ENCODE data around the gene C14orf132.

Gene C14orf132

GRCh38 chr14:96108911-96109310 lies 69.7 kb downstream of the C14orf132 start:
- Histone ChIP-seq H3K36me3 (ENCODE audit: control insufficient read depth, insufficient read depth, low read length) (no peaks in the 10 kb centered on the region), H3K27me3 (ENCODE audit: control insufficient read depth, insufficient read depth, low read length) (no peaks in the 10 kb centered on the region), H3K4me3 (ENCODE audit: low read length) (no peak overlapping the region), H3K9me3 (ENCODE audit: control insufficient read depth, low read length) (no peaks in the 10 kb centered on the region), H3K9ac (ENCODE audit: low read length) (no peak overlapping the region), H3K4me1 (ENCODE audit: control insufficient read depth, insufficient read depth, low read length) (peaks cover 32% of the 10 kb centered on the region)

GRCh38 chr14:96109596-96110355 lies 70.6 kb downstream of the C14orf132 start:
- no peaks in the 10 kb centered on the region for H3K27me3 ChIP-seq (ENCODE audit: control insufficient read depth, insufficient read depth, low read length)
- peaks cover 25% of the 10 kb centered on the region for H3K4me1 ChIP-seq (ENCODE audit: control insufficient read depth, insufficient read depth, low read length)
- no peaks in the 10 kb centered on the region for H3K9me3 ChIP-seq (ENCODE audit: control insufficient read depth, low read length)
- no peak overlapping the region for H3K4me3 ChIP-seq (ENCODE audit: low read length)
- no peak overlapping the region for H3K9ac ChIP-seq (ENCODE audit: low read length)
- H3K36me3 ChIP-seq (ENCODE audit: control insufficient read depth, insufficient read depth, low read length): no peaks in the 10 kb centered on the region

GRCh38 chr14:96112032-96112431 lies 72.9 kb downstream of the C14orf132 start:
- Histone ChIP-seq H3K9ac (ENCODE audit: low read length) (no peak overlapping the region), H3K9me3 (ENCODE audit: control insufficient read depth, low read length) (no peaks in the 10 kb centered on the region)

GRCh38 chr14:96114002-96114401 lies 74.8 kb downstream of the C14orf132 start:
- Histone ChIP-seq H3K4me1 (ENCODE audit: control insufficient read depth, insufficient read depth, low read length) (no peaks in the 10 kb centered on the region), H3K36me3 (ENCODE audit: control insufficient read depth, insufficient read depth, low read length) (no peaks in the 10 kb centered on the region), H3K9me3 (ENCODE audit: control insufficient read depth, low read length) (no peaks in the 10 kb centered on the region), H3K9ac (ENCODE audit: low read length) (no peak overlapping the region), H3K27me3 (ENCODE audit: control insufficient read depth, insufficient read depth, low read length) (no peaks in the 10 kb centered on the region), H3K4me3 (ENCODE audit: low read length) (no peak overlapping the region)

More at GRCh38 chr14:96112032-96112431, 72.9 kb downstream of the C14orf132 start:
- no peaks in the 10 kb centered on the region for H3K27me3 ChIP-seq (ENCODE audit: control insufficient read depth, insufficient read depth, low read length)
- no peak overlapping the region for H3K4me3 ChIP-seq (ENCODE audit: low read length)
- no peaks in the 10 kb centered on the region for H3K36me3 ChIP-seq (ENCODE audit: control insufficient read depth, insufficient read depth, low read length)
- peaks cover 8% of the 10 kb centered on the region for H3K4me1 ChIP-seq (ENCODE audit: control insufficient read depth, insufficient read depth, low read length)

GRCh38 chr14:96117101-96117897 lies 78.1 kb downstream of the C14orf132 start:
- H3K4me1 ChIP-seq (ENCODE audit: control insufficient read depth, insufficient read depth, low read length): no peaks in the 10 kb centered on the region
- no peaks in the 10 kb centered on the region for H3K9me3 ChIP-seq (ENCODE audit: control insufficient read depth, low read length)
- no peak overlapping the region for H3K9ac ChIP-seq (ENCODE audit: low read length)
- no peaks in the 10 kb centered on the region for H3K27me3 ChIP-seq (ENCODE audit: control insufficient read depth, insufficient read depth, low read length)
- no peak overlapping the region for H3K4me3 ChIP-seq (ENCODE audit: low read length)
- no peaks in the 10 kb centered on the region for H3K36me3 ChIP-seq (ENCODE audit: control insufficient read depth, insufficient read depth, low read length)

GRCh38 chr14:96117960-96118359 lies 78.8 kb downstream of the C14orf132 start:
- H3K9ac ChIP-seq (ENCODE audit: low read length): no peak overlapping the region
- no peaks in the 10 kb centered on the region for H3K9me3 ChIP-seq (ENCODE audit: control insufficient read depth, low read length)
- H3K4me1 ChIP-seq (ENCODE audit: control insufficient read depth, insufficient read depth, low read length): no peaks in the 10 kb centered on the region
- H3K27me3 ChIP-seq (ENCODE audit: control insufficient read depth, insufficient read depth, low read length): no peaks in the 10 kb centered on the region
- H3K36me3 ChIP-seq (ENCODE audit: control insufficient read depth, insufficient read depth, low read length): no peaks in the 10 kb centered on the region
- H3K4me3 ChIP-seq (ENCODE audit: low read length): no peak overlapping the region

GRCh38 chr14:96118391-96118790 lies 79.2 kb downstream of the C14orf132 start:
- Histone ChIP-seq H3K9ac (ENCODE audit: low read length) (no peak overlapping the region), H3K4me1 (ENCODE audit: control insufficient read depth, insufficient read depth, low read length) (no peaks in the 10 kb centered on the region), H3K9me3 (ENCODE audit: control insufficient read depth, low read length) (no peaks in the 10 kb centered on the region), H3K4me3 (ENCODE audit: low read length) (no peak overlapping the region), H3K27me3 (ENCODE audit: control insufficient read depth, insufficient read depth, low read length) (no peaks in the 10 kb centered on the region), H3K36me3 (ENCODE audit: control insufficient read depth, insufficient read depth, low read length) (no peaks in the 10 kb centered on the region)

GRCh38 chr14:96119947-96120346 lies 80.8 kb downstream of the C14orf132 start:
- no peaks in the 10 kb centered on the region for H3K9me3 ChIP-seq (ENCODE audit: control insufficient read depth, low read length)
- no peak overlapping the region for H3K4me3 ChIP-seq (ENCODE audit: low read length)
- no peaks in the 10 kb centered on the region for H3K36me3 ChIP-seq (ENCODE audit: control insufficient read depth, insufficient read depth, low read length)
- H3K4me1 ChIP-seq (ENCODE audit: control insufficient read depth, insufficient read depth, low read length): no peaks in the 10 kb centered on the region
- H3K27me3 ChIP-seq (ENCODE audit: control insufficient read depth, insufficient read depth, low read length): no peaks in the 10 kb centered on the region
- no peak overlapping the region for H3K9ac ChIP-seq (ENCODE audit: low read length)

GRCh38 chr14:96120392-96120791 lies 81.2 kb downstream of the C14orf132 start:
- no peaks in the 10 kb centered on the region for H3K27me3 ChIP-seq (ENCODE audit: control insufficient read depth, insufficient read depth, low read length)
- H3K4me3 ChIP-seq (ENCODE audit: low read length): no peak overlapping the region
- H3K9me3 ChIP-seq (ENCODE audit: control insufficient read depth, low read length): no peaks in the 10 kb centered on the region
- H3K9ac ChIP-seq (ENCODE audit: low read length): no peak overlapping the region
- H3K4me1 ChIP-seq (ENCODE audit: control insufficient read depth, insufficient read depth, low read length): no peaks in the 10 kb centered on the region
- H3K36me3 ChIP-seq (ENCODE audit: control insufficient read depth, insufficient read depth, low read length): no peaks in the 10 kb centered on the region

- Histone ChIP-seq H3K4me3 (ENCODE audit: low read length) (no peak overlapping the region), H3K27me3 (ENCODE audit: control insufficient read depth, insufficient read depth, low read length) (no peaks in the 10 kb centered on the region), H3K4me1 (ENCODE audit: control insufficient read depth, insufficient read depth, low read length) (no peaks in the 10 kb centered on the region), H3K9me3 (ENCODE audit: control insufficient read depth, low read length) (no peaks in the 10 kb centered on the region), H3K36me3 (ENCODE audit: control insufficient read depth, insufficient read depth, low read length) (no peaks in the 10 kb centered on the region), H3K9ac (ENCODE audit: low read length) (no peak overlapping the region)
Measured at GRCh38 chr14:96120941-96121340, 81.8 kb downstream of the C14orf132 start.

GRCh38 chr14:96121660-96122395 lies 82.7 kb downstream of the C14orf132 start:
- H3K4me1 ChIP-seq (ENCODE audit: control insufficient read depth, insufficient read depth, low read length): no peaks in the 10 kb centered on the region
- H3K9ac ChIP-seq (ENCODE audit: low read length): no peak overlapping the region
- no peaks in the 10 kb centered on the region for H3K9me3 ChIP-seq (ENCODE audit: control insufficient read depth, low read length)
- no peak overlapping the region for H3K4me3 ChIP-seq (ENCODE audit: low read length)
- H3K36me3 ChIP-seq (ENCODE audit: control insufficient read depth, insufficient read depth, low read length): no peaks in the 10 kb centered on the region
- H3K27me3 ChIP-seq (ENCODE audit: control insufficient read depth, insufficient read depth, low read length): no peaks in the 10 kb centered on the region

GRCh38 chr14:96122496-96122895 lies 83.3 kb downstream of the C14orf132 start:
- no peaks in the 10 kb centered on the region for H3K27me3 ChIP-seq (ENCODE audit: control insufficient read depth, insufficient read depth, low read length)
- no peak overlapping the region for H3K9ac ChIP-seq (ENCODE audit: low read length)
- no peak overlapping the region for H3K4me3 ChIP-seq (ENCODE audit: low read length)
- H3K9me3 ChIP-seq (ENCODE audit: control insufficient read depth, low read length): no peaks in the 10 kb centered on the region
- no peaks in the 10 kb centered on the region for H3K4me1 ChIP-seq (ENCODE audit: control insufficient read depth, insufficient read depth, low read length)
- H3K36me3 ChIP-seq (ENCODE audit: control insufficient read depth, insufficient read depth, low read length): no peaks in the 10 kb centered on the region
